ENCODE measurements around the gene GBE1.

DNA sequence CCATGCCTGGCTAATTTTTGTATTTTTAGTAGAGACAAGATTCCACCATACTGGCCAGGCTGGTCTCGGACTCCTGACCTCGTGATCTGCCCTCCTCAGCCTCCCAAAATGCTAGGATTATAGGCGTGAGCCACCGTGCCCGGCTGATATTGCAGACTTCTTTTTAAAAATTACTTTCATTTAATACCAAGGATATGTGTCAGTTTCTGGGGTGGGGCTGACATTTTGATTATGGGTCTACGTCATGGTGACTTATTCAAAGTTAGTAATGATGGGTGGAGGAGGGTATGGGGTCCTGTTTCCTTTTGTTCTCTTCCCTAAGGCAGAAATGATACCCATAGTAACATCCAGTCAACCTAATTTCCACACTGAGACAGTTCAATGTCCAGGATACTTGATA, 34.7 kb downstream of the GBE1 start:
- no peak for TF ChIP-seq EZH2 (optimal IDR thresholded peaks at IDR 0.05; ENCODE audit: low read depth, low read length)
- TF ChIP-seq, protein P1, sequence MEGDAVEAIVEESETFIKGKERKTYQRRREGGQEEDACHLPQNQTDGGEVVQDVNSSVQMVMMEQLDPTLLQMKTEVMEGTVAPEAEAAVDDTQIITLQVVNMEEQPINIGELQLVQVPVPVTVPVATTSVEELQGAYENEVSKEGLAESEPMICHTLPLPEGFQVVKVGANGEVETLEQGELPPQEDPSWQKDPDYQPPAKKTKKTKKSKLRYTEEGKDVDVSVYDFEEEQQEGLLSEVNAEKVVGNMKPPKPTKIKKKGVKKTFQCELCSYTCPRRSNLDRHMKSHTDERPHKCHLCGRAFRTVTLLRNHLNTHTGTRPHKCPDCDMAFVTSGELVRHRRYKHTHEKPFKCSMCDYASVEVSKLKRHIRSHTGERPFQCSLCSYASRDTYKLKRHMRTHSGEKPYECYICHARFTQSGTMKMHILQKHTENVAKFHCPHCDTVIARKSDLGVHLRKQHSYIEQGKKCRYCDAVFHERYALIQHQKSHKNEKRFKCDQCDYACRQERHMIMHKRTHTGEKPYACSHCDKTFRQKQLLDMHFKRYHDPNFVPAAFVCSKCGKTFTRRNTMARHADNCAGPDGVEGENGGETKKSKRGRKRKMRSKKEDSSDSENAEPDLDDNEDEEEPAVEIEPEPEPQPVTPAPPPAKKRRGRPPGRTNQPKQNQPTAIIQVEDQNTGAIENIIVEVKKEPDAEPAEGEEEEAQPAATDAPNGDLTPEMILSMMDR (IDR thresholded peaks at IDR 0.05; ENCODE audit: low read length) = no peak

All from MM.1S (cell line).